ENCODE measurements around the gene TBCEL.
"Not testable (repeated sequence)": the region's sequence is repeated elsewhere in the genome, so short reads cannot be mapped to it uniquely, and the experiment has no call there.

TBCEL gene

DNA sequence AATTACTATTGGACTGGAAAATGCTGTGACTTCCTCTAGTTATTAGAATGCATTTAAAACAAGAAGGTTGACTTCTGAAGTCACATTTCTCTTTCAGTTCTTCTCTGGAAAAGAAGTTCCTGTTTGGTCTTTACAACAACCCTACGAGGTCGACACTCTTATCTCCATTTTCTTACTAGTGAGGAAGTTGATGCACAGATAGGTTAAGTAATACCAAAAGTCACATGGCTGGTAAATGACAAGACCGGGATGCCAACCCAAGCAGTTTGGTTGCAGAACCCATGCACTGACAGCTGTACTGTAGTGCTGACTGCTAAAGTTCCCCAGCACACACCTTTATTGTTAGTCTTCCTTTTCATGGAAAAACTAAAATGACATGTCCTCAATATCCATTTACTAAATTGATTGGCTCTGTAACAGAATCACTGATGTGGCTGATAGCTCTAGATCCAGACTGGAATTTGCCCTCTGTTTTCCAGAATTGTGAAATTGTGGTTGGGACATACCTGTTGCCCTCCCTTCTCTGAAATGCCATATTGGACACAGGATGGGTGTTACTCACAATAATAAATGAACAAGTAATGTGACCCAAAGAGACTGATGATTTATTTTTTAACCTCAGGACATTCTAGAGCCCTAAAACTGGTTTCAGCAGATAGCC lies 67.7 kb downstream of the TBCEL start:
- DNase-seq, result peak in 3 of 42 donors; percentile 28 to 51 (median 35)
- intact Hi-C loops (cut with DNase I), result no loop called here

DNA sequence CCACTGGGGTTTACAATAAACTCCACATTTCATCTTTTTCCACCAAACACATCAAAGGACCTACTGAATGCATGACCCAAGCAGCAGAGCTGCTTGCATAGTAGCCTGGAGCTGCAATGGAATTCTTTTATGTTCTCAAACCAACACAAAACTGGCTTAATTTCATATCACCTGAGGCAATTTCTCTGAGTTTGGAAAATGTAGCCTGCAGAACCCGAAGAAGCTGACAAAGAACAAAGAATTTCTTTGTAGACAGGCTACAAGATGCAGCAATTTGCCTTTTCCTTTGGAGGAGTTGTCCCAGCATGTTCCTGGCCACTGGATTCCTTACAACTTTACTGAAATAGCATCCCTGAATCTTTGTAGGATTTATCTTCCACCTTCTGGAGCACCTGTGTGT lies 71.7 kb downstream of the TBCEL start:
- intact Hi-C loops (cut with DNase I), result no loop called here
- no peak for DNase-seq

DNA sequence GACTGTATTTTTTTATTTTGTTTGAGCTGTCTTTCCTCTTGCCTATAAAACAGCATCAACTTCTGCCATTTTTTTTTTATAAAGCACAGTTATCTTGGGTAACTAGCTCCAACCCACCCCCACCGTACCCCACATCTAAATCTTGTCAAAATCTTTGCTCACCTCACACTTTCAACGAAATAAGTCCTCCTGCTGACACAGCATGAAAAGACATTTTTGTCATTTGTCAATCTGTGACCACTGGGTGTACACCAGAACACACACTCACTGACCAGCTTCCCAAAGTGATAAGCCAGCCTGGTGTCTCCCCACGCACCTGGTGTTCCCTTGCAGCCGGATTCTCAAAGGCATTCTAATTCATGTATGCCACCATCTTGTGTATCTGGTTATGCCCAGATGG lies 75.5 kb downstream of the TBCEL start:
- intact Hi-C loops (cut with DNase I), result no loop called here
- no peak for DNase-seq

DNA sequence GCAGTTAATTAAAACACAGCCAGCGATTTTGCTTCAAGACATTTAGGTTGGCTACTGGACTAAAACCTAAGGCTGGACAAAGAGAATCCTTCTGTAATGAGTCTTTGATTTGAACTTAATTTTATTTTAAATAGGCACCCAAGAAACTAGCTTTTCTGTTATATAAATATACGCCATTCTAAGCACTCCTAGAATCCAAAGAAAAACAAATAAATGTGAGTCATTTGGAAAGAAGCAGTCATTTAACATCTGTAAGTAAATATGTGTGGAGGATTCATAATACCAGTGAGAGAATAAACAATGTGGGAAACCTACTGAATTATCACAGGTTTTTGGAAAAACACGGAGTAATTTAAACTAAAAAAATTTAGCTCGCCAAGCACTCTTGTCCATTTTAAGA lies 76.0 kb downstream of the TBCEL start:
- DNase-seq, result no peak
- intact Hi-C loops (cut with DNase I), result no loop called here

DNA sequence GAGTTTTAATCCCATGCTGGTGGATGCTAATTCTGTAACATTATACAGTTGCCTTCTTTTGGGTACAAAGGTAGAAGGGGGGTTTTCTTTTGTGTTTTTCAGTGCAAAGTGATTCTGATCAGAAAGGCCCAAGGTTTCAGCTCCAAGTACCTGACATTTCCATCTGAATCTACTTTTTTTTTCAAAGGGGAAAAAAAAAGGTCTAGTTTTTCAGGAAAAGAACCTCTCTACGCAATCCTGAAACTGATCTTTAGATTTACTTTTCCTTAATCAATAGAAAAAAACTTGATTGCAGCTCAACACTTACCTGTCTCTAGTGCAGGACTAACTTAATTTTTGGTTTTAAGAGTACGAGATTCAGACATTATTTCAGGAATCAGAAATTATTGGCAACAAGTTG lies 77.0 kb downstream of the TBCEL start, which contains the start of gene TECTA:
Gene TECTA (plus strand): TSS at position 301 of the 400 bp plus-strand sequence. CDS start 1,423 bp downstream, outside the sequence.
- no peak for DNase-seq
- intact Hi-C loops (cut with DNase I), result no loop called here

DNA sequence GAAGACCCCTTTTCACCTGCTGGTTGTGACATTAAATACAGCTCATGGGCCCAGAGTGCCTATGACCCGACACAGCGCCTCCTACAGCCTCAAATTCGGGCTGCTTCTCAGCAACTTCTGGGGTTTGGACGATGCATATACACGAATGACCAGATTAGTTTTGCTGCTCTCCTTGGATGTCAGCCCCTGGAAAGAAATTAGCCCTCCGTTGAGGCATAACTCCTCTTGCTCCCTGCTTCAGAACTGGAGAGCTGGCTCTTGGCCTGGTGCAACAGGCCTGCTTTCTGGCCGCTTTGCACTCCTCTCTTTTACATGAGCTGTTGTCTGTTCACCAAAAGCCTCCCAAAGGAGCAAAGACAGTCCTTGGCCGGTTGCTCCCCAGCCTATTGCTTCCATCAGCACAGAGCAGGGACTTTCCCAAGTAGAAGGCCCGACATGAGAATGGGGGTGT lies 80.4 kb downstream of the TBCEL start:
- intact Hi-C loops (cut with DNase I), result no loop called here
- no peak for DNase-seq

DNA sequence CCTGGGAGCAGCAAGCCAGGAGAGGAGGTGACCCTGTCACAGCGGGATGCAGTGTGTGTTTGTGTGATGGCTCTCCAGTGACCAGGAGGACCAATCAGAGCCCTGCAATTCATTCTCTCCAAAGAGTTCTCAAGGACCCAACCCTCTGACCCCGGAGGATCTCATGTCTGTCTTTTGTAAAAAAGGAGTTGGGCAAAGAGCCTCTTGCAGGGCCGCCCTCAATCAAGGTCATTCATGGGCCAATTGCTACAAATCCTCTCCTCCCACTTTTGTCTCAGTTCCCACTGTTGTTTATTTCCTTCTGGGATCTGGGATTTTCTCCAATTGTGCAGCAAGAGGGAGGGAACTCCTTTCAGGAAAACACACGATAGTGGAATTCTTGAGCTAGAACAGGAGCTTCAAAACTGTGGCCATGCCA lies 81.2 kb downstream of the TBCEL start:
- intact Hi-C loops (cut with DNase I), result no loop called here
- DNase-seq, result no peak

DNA sequence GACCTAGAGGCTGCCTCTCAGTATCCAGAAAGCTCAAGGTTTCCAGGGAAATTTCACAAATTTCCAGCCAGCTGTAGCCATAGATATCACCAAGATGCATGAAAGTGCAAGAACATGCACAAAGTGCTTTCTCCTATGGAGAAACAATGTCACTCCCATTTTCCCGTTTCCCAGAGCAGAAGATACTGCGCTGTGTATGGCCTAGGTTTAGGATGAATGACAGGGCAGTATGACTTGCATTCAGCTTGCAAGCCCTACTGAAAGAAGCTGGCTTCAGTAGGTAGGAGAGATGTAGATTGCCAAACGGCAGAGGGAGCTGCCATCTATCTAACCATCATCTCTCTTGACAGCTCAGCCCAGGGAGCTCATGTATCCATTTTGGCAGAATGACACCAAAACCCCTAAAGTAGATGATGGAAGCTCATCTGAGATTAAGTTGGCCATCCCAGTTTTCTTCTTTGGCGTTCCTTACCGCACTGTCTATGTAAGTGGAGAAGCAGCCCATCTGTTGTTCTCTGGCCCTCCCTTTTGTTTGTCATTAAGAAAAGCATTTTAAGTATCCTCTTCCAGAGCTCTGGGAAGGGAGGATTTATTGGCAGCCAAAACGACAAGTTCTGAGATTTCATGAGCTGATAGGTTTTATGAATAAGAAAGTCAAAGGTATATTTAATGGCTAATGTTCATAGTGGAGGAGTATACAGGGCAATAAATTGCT lies 81.7 kb downstream of the TBCEL start:
- intact Hi-C loops (cut with DNase I), result no loop called here
- no peak for DNase-seq

DNA sequence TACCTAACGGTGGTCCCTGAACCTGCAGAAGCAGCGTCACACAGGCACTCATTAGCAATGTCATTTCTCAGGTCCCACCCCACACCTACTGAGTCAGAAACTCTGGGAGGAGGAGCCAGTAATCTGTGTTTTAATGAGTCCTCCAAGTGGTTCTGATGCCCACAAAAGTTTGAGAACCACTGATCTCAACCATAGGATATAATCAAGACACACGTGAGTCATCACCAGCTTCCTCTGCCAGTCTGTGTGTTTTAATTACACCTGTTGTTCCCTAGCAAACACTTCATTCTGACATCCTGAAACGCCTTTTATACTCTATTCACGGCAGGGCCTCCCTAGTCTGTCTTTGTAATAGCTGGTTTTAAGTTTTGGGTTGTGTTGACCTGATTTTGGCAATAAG lies 82.9 kb downstream of the TBCEL start:
- intact Hi-C loops (cut with DNase I), result no loop called here
- no peak for DNase-seq

DNA sequence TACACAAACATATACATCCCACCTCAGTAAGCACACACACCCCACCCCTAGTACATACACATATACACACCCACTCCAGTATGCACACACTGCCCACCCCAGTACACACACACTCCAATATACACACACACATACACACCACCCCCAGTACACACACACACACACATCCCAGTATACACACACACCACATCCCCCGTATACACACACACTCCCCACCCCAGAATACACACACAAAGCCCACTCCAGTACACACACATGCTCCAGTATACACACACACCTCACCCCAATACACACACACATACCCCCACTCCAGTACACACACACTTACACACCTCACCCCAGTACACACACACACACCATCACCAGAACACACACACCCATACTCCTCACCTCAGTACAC lies 84.5 kb downstream of the TBCEL start:
- DNase-seq, result no peak
- intact Hi-C loops (cut with DNase I), result no loop called here

DNA sequence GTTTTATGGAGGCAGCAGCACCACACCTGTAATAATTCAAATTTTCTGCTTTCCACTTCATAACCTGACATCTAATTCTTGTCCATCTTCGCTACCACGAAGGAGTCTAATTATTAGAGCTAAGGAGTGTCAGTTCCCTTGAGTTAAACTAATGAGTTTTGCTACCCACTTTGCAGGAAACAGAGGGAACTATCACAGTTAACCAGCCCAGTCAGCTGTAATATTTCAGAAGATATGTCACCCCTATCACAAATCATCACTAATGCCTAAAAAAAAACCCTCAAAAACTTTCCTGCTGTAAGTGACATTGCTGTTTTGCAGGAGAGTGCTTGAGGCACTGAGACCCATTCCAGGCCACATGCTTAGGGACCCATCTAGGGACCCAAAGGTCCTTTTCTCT lies 85.6 kb downstream of the TBCEL start:
- no peak for DNase-seq
- intact Hi-C loops (cut with DNase I), result no loop called here

DNA sequence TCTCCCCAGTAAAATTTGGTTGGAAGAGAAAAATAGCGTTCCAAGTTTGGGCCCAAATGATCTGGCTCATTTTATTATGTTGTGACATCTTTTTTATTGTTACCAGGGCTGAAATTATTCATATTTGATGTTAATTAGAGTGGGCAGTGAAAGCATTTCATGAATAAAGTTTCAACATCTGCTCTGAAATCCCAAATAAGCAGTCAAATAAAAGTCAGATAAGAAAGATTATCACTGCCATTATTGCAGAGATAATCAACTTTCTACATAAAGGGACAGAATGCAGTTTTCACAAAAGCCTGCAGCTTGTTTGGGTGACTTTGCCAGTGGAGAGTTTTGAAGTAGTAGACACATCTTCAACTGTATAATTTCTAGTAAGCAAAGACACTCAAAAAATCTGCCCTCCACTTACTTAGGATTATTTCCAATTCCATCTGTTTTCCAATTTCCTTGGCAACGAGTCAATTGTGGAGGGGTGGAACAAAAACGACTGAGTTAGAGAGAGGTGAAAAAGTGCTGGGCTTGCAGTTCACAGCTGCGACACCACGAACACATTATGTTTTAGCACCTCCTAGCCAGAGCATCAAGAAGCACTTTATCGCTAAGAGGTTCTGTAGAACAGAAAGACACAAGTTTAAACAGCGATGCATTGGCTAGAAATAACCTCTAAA lies 86.1 kb downstream of the TBCEL start:
- intact Hi-C loops (cut with DNase I), result loop anchor here (5.0 kb wide), 1 partner anchor 598 kb away; the partner anchor contains the start of gene GRIK4
- no peak for DNase-seq

DNA sequence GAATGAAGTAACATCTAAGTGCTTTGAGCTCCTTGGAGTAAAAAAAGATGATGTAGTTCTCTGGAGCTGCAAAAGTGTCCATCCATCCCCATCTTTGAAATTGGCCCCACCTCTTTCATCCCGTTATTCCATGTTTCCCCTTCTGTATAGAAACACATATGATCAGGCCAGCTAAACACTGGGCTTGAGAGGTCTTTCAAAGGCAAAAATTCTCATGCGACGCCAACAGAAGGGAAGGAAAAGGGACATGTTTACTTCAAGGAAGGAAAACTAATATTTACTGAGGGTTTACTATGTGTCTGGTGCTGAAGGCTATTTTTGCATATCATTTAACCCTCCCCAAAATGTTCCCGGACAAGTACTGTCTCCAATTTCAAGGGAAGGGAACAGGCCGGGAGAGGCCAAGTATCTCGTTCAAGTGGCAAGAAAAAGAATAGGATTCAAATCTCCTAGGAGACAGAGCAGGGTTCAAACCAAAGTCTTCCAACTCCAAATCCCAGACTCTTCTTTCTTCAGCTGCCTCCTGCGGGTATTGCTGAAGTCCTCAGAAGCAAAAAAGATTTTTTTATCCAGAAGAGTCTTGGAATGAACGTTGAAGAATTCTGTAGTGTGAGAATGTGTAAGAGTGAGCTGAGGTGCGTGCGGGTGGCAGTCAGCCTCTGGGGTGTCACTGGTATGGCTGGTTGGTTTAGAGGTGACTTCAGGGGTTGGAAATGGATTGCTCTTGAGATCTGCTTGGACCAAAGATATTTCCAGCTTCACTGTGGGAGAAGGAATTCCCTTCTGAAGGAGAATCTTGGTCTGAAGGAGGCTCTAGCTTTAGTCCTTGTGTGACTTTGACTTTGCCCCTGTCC lies 87.2 kb downstream of the TBCEL start:
- no peak for DNase-seq
- intact Hi-C loops (cut with DNase I), result loop anchor here (5.0 kb wide), 1 partner anchor 599 kb away; the partner anchor contains the start of gene GRIK4

DNA sequence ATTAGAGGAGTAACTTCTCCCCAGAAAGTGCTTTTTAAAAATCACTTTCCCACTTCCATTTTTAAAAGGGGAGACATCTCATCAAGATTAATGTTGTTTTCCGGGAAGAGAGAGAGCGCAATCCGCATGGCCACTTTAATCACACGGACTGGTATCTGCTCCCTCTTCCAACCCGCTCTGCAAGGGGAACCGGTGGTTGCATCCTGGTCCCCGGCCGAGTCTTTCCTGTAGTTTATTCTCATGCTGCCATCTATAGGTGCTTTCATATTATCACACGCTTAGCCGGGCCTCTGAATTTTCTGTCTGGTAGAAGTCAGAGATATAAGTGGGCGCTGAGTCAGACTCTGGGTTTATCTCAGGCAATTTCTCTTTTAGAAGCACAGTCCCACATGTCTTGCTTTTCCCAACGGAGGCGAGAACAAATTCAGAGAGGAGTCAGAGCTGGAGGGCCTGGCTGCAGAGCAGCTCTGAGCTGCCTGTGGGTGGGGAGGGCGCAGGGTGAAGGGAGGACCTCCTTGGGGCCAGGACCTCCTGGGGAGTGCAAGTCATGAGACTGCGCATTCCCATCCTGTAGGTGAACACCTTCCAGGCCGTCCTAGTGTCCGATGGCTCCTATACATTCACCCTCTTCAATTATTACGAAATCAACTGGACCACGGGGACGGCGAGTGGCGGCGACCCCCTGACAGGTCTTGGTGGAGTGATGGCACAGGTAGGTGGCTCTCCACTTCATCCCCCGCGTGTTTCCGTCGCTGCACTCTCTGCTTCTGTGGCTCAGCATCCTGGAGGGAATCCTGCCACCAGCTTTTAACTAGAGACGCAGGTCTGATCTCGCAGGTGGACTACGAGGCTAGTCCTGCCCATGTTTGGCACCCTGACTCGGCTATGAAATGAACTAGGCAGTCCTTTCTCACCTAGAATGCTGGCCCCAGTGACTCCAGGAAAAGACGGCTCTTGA lies 88.9 kb downstream of the TBCEL start:
- peak; percentile 57 to 93 (median 76) for DNase-seq
- intact Hi-C loops (cut with DNase I), result loop anchor here (5.0 kb wide), 1 partner anchor 600 kb away; the partner anchor contains the start of gene GRIK4

DNA sequence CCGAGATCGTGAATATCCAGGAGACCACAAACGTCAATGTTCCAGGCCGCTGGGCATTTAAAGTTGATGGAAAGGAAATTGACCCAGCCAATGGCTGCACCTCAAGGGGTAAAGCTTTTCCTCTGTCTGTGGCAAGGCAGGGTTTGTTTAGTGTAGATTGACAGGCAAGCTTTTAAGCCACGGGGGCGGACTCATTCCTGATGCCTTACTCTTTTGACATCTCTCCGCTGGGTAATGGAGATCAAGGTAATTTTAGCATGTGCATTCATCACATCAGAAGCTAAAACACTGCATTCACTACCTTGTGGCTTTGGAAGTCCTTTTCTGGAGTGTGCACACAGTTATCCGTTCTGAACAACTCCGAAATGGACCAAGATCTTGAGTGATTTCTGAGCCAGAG lies 89.7 kb downstream of the TBCEL start:
- intact Hi-C loops (cut with DNase I), result loop anchor here (5.0 kb wide), 1 partner anchor 601 kb away; the partner anchor contains the start of gene GRIK4
- DNase-seq, result peak in 38 of 42 donors; percentile 15 to 84 (median 48)

DNA sequence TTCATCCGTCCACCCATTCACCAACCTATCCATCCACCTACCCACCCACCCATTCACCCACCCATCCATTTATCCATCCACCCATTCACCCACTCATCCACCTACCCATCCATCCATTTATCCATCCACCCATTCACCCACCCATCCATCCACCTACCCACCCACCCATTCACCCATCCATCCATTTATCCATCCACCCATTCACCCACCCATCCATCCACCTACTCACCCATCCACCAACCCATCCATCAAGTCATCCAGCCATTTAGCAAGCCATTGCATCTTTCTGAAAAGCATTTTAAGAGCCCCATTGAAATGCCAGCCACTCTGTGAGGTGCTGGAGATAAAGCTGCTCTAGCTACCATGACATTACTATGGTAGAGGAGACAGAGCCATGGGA lies 91.1 kb downstream of the TBCEL start:
- DNase-seq; intact Hi-C loops (cut with DNase I): not testable (repeated sequence)

DNA sequence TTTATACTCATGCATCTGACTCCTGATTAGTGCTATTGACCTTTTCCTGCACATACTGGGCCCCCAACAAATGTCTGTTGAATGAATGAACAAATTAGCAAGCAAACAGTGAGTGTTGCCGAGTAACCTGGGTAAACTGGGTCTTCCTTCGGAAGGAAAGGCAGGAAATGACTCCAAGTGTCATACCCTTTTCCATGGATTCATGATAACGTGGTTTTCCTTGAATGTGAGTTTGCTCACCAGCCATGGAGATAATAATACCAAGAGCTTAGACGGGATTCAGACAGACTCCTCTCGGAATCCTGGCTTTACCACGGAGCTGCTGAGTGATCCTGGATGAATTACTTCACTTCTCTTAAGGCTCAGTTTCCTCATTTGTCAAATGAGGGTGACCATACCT lies 93.9 kb downstream of the TBCEL start:
- no peak for DNase-seq
- intact Hi-C loops (cut with DNase I), result no loop called here

DNA sequence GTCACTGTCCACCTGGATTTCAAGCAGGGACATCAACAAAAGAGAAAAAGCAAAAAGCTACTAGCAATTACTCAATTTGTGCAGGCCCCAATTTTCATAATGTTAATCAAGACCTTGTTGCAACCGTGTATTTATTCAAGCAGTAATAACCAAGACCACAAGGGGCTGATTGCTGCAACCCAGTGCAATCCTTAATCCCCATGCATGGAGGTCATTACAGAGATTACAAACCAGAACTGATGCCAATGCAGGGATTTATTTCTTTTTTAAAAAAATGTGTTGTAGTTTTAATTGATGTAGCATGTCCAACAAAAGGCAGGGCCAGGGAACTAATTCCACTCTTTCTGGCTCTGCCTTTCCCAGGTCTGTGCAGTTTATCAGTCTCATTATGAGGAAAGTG lies 95.5 kb downstream of the TBCEL start:
- intact Hi-C loops (cut with DNase I), result no loop called here
- DNase-seq, result no peak

All from head of caudate nucleus (tissue), 42 donors.